ENCODE results near the gene GNAO1.
"Not testable (repeated sequence)": the region's sequence is repeated elsewhere in the genome, so short reads cannot be mapped to it uniquely, and the experiment has no call there.

The GNAO1 gene

DNA sequence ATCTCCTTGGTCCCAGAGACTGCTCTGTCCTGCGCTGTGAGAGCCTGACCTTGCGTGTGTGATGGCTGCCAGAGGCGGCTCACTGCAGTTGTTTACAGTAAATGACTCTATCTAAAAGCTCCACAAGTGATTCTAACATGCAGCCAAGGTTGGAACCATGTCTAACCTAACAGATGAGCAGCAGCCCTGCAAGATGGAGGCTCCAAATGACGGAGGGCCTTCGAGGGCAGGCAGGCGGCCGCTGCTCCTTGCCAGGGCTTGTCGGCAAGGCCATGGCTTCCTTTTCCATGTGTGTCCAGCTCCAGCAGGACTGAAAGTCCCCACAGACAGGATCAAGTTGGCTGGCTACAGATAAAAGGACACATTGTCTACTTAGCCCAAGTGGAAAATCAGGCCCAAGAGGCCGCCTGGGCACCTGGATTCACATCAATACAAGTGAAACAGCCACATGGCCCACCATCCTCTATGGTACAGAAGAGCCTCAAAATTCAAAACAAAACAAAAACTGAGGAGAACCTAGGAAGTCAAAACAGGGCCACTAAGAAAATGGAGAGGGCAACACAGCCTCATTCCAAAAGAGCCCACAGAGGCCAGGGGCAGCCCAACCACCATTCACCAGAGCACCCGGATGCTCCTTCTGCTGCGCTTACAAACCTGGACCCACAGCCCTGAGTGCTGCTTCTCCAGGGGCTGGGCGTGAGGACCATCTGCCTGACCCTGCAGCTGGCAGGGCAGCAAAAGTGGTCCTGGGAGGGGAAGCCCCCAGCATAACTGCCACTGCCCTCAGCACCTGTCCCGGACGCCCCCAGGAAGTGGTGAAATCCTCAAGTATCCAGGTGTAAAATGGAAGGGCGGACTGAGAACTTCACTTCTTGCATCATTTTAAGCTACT is 169.1 kb downstream of the GNAO1 start:
- no peak for DNase-seq (ENCODE audit: low read depth in 2 of 2, low spot score in 1 of 2)

GRCh38 chr16:56362057-56362655 is 170.9 kb downstream of the GNAO1 start:
- no peak for DNase-seq (ENCODE audit: low read depth in 2 of 2, low spot score in 1 of 2)

DNA sequence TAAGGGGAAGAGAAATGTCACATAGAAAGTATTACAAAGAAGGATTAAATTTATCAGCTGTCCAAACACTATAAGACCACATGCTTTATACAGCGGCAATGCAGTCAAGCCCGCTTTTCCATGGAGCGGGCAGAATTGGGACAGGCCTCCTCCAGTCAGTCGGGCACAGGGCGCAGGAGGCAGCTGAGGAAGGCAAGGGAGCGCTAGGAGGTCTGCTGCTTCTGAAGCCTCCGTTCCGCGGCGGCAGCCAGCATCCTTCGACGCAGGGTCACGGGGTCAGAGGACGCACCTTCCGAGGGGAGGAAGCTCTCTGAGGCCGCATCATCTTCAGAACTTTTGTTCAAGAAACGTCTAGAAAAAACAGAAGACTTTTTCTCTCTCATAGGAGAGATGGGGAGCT is 171.4 kb downstream of the GNAO1 start:
- DNase-seq (ENCODE audit: low read depth in 2 of 2, low spot score in 1 of 2), result no peak

GRCh38 chr16:56363181-56363716 is 172.0 kb downstream of the GNAO1 start:
- no peak for DNase-seq (ENCODE audit: low read depth in 2 of 2, low spot score in 1 of 2)

DNA sequence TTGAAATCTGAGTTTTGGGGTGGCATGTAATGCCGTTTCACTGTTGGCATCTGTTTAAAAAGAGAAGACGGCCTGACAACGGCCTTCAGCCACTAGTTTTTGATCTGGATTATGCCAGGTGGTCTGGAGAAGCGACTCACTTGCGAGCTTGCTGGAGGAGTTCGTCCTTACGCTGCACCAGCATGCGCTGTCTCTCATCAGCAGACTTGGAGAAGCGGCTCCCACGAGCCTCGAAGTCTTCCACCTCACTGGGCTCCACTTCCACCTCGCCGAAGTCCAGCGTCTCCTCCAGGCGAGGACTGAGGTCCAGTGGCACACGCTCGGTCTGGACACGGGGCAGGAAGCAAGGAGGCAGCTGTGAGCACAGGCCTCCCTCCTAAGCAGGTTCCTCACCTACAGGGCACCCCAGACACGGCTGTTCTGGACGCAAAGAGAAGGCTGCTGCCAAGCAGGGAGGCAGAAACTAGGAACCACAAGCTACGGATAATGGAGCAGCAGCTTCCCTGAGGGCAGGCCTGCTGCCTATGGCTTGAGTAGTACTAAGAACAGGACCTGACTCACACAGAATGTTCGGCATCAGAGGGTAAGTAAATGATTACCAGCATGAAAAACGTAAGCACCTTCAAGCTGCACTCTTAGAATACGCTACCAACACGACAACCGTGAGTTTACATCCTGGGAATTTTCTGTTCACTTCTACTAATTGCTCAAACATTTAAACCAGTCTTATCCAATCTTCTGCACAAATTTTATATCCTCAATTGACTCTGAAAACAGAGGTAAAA is 172.7 kb downstream of the GNAO1 start:
- DNase-seq (ENCODE audit: low read depth in 2 of 2, low spot score in 1 of 2), result no peak

GRCh38 chr16:56364865-56365264 is 173.6 kb downstream of the GNAO1 start:
- no peak for DNase-seq (ENCODE audit: low read depth in 2 of 2, low spot score in 1 of 2)

DNA sequence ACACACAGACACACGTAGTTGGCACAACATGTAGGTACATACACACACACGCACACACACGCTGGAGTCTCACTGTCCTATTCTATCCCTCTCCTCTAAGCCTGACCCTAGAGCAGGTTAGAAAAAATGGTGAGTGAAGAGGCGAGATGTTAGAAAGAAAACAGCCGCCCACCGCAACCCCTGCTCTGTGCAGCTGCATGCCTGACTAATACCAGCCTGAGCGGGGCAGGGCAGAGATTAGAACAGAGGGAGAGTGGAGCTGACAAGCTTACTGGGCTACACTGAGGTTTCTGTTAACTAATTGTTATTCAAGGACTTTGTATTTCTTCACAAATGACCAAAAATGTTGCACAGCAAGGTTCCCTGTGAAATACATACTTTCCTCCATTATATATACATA is 174.3 kb downstream of the GNAO1 start:
- no peak for DNase-seq (ENCODE audit: low read depth in 2 of 2, low spot score in 1 of 2)

DNA sequence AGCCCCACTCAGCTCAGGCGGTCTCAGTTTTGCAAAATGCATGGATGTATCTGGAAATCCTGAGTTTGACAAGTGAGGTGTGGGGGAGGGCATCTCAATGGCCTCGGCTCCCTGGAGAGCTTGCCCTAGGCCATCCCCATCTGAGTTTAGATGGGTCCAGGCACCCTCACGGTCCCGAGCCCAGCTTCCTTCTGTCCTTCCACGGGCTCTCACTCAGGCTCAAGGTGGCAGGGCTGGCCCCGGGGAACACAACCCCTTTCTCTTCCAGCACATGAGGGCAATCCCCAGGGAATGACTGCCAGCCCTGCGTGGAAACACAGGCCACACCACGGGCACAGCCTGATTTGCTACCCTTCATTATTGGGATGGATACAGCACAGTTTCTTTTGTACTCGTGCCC is 175.7 kb downstream of the GNAO1 start:
- DNase-seq (ENCODE audit: low read depth in 2 of 2, low spot score in 1 of 2), result no peak

DNA sequence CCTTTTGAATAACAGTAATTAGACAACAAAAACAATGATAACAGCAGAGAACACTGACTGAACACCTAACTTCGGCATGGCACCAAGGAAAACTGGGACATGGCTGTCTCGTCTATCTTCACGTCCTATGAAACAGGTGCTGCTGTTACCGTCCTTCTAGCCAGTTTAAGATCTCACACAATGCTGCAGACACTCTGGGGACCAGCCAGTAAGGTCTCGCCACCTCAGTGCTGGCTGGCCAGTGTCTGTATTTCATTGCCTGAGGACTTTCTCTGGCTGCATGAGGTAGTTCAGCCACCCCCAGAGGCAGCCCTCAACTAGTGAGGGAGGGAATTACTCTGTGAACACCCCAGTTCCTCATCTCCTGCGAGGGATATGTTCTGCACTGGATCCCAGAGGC is 176.5 kb downstream of the GNAO1 start:
- no peak for DNase-seq (ENCODE audit: low read depth in 2 of 2, low spot score in 1 of 2)

DNA sequence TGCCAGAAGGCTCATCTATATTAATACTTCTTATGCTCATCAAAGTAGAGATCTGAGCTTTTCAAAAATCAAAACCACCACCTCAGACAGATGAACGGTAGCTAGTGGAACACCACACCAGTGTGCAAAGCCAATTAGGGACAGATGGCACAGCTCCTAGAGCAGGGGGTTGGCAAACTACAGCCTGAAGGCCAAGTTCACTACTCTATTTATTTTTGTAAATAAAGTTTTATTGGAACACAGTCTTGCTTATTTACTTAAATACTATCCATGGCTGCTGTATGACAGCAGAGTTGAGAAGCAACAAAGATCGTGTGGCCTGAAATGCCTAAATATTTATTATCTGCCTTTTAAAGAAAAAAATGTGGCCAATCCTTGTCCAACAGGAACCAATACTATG is 177.3 kb downstream of the GNAO1 start:
- no peak for DNase-seq (ENCODE audit: low read depth in 2 of 2, low spot score in 1 of 2)

GRCh38 chr16:56369202-56369601 is 177.9 kb downstream of the GNAO1 start:
- no peak for DNase-seq (ENCODE audit: low read depth in 2 of 2, low spot score in 1 of 2)

- DNase-seq (ENCODE audit: low read depth in 2 of 2, low spot score in 1 of 2), result no peak
These were observed 179.0 kb downstream of the GNAO1 start for GRCh38 chr16:56370185-56370874.

GRCh38 chr16:56370875-56371659 is 179.8 kb downstream of the GNAO1 start:
- no peak for DNase-seq (ENCODE audit: low read depth in 2 of 2, low spot score in 1 of 2)

DNA sequence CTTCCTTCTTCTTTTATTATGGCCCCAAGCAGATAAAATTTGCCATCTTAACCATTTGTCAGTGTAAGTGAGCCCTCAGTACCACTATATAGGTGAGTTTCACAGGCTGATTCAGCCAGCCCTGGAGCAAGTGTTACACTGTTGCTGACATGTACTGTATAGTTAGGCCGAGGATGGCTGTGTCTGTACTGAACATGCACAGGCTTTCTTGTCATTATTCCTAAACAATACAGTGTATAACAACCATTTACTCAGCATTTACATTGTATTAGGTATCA is 180.3 kb downstream of the GNAO1 start:
- DNase-seq (ENCODE audit: low read depth in 2 of 2, low spot score in 1 of 2), result no peak

DNA sequence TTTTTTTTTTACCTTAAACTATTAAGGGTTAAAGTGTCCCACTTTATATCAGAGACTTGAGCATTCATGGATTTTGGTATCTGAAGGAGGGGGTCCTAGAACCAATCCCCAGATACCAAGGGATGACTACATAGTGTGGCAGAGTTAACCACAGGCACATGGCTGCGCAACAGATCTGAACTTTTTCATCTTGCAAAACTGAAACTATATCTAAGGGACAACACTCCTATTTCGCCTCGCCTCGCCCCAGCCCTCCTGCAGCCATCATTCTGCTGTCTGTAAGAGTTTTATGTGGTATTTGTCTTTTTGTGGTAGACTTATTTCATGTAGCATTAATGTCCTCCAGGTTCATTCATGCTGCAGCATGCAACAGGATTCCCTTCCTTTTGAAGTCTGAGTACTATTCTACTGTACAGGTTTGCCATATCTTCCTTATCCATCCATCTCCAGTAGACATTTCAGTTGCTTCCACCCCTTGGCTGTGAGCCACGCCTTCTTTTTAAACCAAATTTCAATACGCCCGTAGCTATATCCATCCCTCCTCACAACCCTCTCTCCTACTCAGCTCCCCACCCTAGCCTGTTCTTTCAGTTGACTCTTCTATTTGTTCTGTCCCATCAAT is 180.8 kb downstream of the GNAO1 start:
- no peak for DNase-seq (ENCODE audit: low read depth in 2 of 2, low spot score in 1 of 2)

DNA sequence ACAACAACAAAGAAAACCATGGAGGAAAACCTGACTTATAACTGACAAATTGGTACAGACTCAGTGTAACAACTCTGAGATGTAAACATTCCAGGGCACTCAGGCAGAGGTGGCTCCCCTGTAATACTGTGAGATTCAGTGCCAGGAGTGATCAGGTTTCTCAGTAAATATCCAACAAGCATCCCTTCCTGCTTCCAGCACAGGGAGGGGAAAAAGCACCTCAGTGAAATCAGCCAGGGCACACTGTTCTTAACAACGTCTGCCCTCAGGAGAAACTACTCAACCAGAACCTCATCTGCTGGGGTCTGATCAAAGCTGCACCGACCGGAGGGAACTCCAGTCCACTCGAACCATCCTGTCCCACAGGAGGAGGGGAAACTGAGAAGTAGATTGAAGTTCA is 181.7 kb downstream of the GNAO1 start:
- no peak for DNase-seq (ENCODE audit: low read depth in 2 of 2, low spot score in 1 of 2)

DNA sequence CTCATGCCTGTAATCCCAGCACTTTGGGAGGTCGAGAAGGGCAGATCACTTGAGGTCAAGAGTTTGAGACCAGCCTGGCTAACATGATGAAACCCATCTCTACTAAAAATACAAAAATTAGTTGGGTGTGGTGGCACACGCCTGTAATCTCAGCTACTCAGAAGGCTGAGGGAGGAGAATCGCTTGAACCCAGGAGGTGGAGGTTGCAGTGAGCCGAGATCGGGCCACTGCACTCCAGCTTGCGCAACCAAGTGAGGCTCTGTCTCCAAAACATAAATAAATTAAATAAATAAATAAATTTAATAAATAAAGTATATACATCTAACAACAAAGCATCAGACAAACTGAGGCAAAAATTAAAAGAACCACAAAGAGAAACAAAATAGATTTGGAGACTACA is 184.5 kb downstream of the GNAO1 start:
- not testable (repeated sequence) for DNase-seq (ENCODE audit: low read depth in 2 of 2, low spot score in 1 of 2)

DNA sequence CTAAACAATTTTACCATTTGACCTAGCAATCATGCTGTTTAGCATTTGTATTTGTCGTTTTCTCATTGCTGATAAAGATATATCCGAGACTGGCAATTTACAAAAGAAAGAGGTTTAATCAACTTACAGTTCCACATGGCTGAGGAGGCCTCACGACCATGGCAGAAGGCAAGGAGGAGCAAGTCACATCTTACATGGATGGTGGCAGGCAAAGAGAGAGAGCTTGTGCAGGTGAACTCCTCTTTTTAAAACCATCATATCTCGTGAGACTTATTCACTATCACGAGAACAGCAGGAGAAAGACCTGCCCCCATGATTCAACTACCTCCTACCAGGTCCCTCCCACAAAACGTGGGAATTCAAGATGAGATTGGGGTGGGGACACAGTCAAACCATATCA is 187.8 kb downstream of the GNAO1 start:
- not testable (repeated sequence) for DNase-seq (ENCODE audit: low read depth in 2 of 2, low spot score in 1 of 2)

DNA sequence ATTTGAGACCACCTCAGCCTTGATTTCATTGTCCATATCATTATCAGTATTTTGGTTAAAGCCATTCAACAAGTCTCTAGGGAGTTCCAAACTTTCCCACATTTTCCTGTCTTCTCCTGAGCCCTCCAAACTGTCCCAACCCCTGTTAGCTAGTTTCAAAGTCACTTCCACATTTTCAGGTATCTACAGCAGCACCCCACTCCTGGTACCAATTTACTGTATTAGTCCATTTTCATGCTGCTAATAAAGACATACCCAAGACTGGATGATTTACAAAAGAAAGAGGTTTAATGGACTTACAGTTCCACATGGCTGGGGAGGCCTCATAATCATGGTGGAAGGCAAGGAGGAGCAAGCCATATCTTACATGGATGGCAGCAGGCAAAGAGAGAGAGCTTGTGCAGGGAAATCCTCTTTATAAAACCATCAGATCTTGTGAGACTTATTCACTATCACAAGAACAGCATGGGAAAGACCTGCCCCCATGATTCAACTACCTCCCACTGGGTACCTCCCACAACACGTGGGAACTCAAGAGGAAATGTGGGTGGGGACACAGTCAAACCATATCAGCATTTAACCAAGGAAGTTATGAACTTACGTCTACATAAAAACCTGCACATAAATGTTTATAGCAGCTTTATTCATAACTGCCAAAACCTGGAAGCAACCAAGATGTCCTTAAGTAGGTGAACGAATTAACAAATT is 189.6 kb downstream of the GNAO1 start:
- DNase-seq (ENCODE audit: low read depth in 2 of 2, low spot score in 1 of 2), result not testable (repeated sequence)

All from stimulated activated CD8-positive, alpha-beta memory T cell treated with anti-CD3 and anti-CD28 coated beads, Interleukin-4, amount 100 ng/mL, for 4 hours (primary cell).